HG03097 (cell line): ENCODE data around the gene COBL.

Experiments
- ATAC-seq: cut with Tn5 transposase; IDR thresholded peaks from one replicate; pipeline ENCODE4 v1.9.1; 2021; ENCODE audit not compliant: unreplicated experiment, low FRiP score

COBL gene

GRCh38 chr7:51154201-51154600 lies 162.4 kb downstream of the COBL start:
- no peak for ATAC-seq

GRCh38 chr7:51152706-51153200 lies 163.9 kb downstream of the COBL start:
- no peak for ATAC-seq

GRCh38 chr7:51151455-51151854 lies 165.2 kb downstream of the COBL start:
- ATAC-seq: no peak

- ATAC-seq: no peak
Observed at GRCh38 chr7:51150193-51150592, 166.4 kb downstream of the COBL start.

DNA sequence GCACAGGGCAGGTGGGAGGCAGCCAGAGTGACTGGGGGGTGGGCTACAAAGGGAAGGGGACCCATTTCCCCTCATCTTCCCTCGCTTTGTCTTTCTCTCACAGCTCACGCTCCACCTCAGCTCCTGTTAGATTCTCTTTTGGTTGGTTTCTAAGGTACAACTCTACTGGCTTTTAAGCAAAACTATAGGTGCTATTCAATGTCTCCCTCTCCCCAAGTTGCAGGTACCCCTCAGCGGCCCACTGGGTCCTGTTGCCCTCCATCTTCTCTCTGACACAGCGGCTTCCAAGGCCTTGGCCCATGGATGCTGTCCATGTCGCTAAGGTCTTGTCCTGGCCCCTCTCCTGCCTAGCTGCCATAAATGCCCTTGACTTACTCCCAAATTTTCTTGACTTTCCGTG lies 168.4 kb downstream of the COBL start:
- no peak for ATAC-seq

GRCh38 chr7:51146816-51147586 lies 169.6 kb downstream of the COBL start:
- ATAC-seq: no peak

- ATAC-seq: no peak
Observed at GRCh38 chr7:51144178-51144577, 172.4 kb downstream of the COBL start.

DNA sequence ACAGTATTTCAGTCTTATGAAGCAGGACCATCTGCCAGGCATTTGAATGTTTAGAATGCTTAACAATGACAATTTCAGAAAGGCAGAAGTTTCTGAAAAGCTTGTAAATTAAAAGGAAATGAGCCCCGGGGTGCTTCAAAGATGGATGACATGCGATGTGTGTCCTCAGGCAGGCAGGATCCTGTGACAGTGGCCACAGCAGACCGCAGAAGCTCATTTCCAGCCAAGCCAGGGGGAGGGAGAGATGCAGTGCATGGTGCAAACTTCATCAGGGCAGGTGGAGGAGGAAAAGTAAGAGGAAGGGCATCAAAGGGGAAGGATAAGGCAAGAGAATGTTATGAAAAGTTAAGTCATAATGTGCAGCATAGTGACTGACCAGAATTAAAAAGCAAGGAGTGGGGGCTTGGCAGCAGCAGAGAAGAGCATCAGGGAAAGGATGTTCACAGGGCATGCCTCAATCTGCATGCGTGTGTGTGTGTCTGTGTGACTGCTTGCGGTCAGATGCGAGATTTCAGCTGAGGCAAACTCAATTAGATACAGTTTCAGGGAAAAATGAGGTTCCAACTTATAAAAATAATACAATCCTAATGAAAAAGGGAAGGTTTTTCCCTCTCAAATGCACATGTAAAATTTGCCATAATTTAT lies 173.7 kb downstream of the COBL start:
- no peak for ATAC-seq

DNA sequence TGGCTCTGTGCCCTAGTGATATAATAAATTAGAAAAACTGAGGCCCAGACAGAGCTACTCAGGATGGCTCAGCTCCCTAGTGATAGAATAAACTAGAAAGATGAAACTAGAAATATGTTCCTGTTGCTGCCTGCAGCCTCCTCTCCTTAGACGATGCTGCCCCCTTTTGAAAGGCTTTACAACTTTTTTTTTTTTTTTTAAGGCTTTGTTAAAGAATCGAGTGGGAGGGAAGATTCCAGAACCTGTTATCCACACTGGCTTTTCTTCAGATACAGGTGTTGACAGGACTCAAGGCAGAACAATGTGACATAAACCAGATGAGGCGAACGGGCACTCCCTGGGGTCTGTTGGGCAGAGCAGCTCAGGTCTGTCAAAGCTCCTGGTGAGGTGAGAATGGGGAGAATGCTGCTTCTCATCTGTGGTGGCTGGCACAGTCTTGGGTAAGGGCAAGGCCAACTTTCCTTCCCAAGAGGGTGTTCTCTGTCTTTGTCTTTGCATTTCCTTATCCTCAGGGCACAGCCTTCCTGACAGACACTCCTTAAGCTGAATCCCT lies 175.1 kb downstream of the COBL start:
- ATAC-seq: no peak

- ATAC-seq: no peak
Observed at GRCh38 chr7:51140199-51141164, 176.1 kb downstream of the COBL start.

DNA sequence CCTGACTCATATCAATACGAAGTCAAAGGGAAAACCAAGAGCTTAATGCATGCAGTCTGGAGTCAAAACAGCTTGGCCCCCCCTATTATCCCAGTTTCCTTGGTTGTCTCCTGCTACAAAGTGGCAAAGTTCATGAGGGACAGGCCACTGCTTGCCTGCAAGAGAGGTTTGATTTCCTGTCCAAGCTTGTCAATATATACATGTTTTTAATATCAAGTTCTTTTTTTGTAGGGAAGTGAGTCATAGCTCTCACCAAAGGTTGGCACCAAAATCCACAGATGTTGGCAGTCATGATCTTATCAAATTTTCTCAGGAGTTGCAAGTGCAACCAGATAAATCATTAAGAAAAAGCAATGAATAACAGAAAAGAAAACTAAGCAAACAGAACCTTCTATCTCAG lies 176.8 kb downstream of the COBL start:
- ATAC-seq: no peak

- ATAC-seq: no peak
Observed at GRCh38 chr7:51138123-51139085, 178.2 kb downstream of the COBL start.

GRCh38 chr7:51135576-51135975 lies 181.0 kb downstream of the COBL start:
- no peak for ATAC-seq

DNA sequence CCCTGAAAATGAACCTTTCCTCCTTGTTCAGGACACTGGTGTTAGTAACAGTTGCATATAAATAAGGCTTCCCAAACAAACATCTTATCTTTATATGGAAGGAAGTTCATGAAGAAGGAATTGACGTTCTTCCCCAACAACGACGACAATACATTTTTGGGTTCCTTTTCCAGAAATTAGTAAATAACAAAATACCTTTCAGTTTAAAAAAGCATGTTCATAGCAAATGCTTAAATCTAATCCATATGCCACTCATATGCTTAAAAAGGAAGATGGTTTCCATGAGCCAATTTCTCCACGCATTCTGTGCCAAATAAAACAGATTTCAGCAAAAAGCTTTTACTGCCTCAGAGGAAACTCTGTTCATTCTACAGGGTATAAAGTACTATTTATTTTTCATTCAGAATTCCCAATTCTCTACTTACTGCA lies 182.6 kb downstream of the COBL start:
- ATAC-seq: no peak

DNA sequence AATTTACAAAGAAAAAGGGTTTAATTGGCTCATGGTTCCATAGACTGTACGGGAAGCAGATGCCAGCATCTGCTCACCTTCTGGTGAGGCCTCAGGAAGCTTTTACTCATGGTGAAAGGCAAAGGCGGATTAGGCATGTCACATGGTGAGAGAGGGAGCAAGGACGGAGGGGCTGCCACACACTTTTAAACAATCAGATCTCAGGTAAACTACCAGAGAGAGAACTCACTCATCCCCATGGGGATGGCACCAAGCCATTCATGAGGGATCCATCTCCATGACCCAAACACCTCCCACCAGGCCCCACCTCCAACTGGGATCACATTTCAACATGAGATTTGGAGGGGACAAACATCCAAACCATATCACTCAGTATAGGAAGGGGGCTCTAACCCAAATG lies 183.9 kb downstream of the COBL start:
- no peak for ATAC-seq

DNA sequence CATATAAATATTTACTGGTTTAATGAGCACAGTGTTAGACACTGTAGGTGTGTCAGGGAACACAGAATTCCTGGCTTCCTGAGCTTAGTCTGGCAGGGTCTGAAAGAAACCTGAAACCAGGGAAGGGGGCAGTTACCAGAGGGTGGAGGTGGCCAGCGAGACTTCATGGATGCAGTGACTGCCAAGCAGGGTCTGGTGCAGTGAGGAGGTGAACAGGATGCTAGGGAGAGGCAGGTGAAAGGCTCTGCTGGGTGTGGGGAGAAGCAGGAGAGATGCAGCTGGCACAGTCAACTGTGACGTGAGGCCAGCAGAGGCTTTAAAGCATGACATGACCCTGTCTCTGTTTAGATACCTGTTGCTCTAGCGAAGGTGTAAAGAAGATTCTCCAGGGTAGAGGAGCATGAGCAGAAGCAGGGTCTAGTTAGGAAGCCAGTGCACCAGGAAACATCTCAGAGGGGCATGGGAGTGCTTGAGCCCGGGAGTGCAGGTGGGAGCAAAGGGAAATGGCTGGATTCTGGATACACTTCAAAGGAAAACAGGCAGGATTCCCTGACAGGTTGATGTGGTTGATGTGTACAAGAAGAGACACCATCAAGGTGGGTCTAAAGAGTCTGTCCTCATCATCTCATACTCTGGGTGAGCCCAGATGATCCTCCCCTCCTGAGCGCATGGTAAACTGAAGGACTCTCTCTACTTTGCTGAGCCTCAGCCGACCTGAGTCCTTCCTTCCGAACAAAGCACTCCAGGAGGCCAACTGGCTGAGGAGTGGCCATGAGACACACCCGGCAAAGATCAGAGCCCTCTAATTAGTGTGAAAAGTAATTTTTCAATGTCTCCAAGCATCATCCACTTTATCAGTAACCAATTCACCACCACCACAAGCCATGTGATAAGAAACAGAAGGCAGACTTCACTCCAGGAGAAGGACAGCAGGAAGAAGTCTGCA lies 186.8 kb downstream of the COBL start:
- ATAC-seq: no peak

GRCh38 chr7:51128545-51129435 lies 187.8 kb downstream of the COBL start:
- ATAC-seq: no peak

- no peak for ATAC-seq
Observed at GRCh38 chr7:51127618-51127904, 189.0 kb downstream of the COBL start.
